GM23338 (cell line): Measurements from ENCODE around the gene KIAA1671. TPM values are rescaled to one million over a fixed set of nuclear protein-coding genes. Genes with fewer than 3 reads are reported as not detected.

Experiments
- ATAC-seq: fragments of 200-7000 bp; cut with Tn5 transposase; 3 replicates; pipeline ENCODE4 v1.9.1; 2020
- DNase-seq: peaks from one replicate; pipeline ENCODE4 v3.0.0-alpha.2; 2015; ENCODE audit warnings: low spot score
- H2AFZ ChIP-seq: fragments of 200-600 bp; sonication (generic); 2 replicates; pipeline ENCODE4 v1.8.0; 2016; ENCODE audit warnings: antibody characterized with exemption, mild to moderate bottlenecking, moderate library complexity
- H3F3A ChIP-seq: fragments of 200-600 bp; sonication (generic); replicated peaks from 2 replicates; pipeline ENCODE4 v1.8.0; 2017; ENCODE audit warnings: antibody characterized with exemption, mixed run types, low read depth
- H3K27ac ChIP-seq: fragments of 200-600 bp; sonication (generic); 2 replicates; pipeline ENCODE4 v1.6.1; 2016; ENCODE audit warnings: low read depth
- H3K27me3 ChIP-seq: fragments of 200-600 bp; sonication (generic); 2 replicates; pipeline ENCODE4 v1.8.0; 2016; ENCODE audit warnings: mild to moderate bottlenecking, mixed run types, moderate library complexity; ENCODE audit not compliant: insufficient read depth
- H3K36me3 ChIP-seq: fragments of 200-600 bp; sonication (generic); 2 replicates; pipeline ENCODE4 v1.8.0; 2016; ENCODE audit warnings: mild to moderate bottlenecking; ENCODE audit not compliant: insufficient read depth
- H3K4me1 ChIP-seq: fragments of 200-600 bp; sonication (generic); 2 replicates; pipeline ENCODE4 v1.8.0; 2016; ENCODE audit warnings: mild to moderate bottlenecking, moderate library complexity; ENCODE audit not compliant: insufficient read depth
- H3K4me2 ChIP-seq: fragments of 200-600 bp; sonication (generic); 2 replicates; pipeline ENCODE4 v1.7.1; 2017; ENCODE audit warnings: mixed run types
- H3K4me3 ChIP-seq: fragments of 200-600 bp; sonication (generic); 2 replicates; pipeline ENCODE4 v1.6.1; 2016; ENCODE audit warnings: mixed run types
- H3K79me2 ChIP-seq: fragments of 200-600 bp; sonication (generic); replicated peaks from 2 replicates; pipeline ENCODE4 v1.8.0; 2017; ENCODE audit warnings: mild to moderate bottlenecking; ENCODE audit not compliant: insufficient read depth
- H3K9me2 ChIP-seq: fragments of 200-600 bp; sonication (generic); 2 replicates; pipeline ENCODE4 v1.8.0; 2017; ENCODE audit not compliant: insufficient read depth
- H4K20me1 ChIP-seq: fragments of 200-600 bp; sonication (generic); replicated peaks from 2 replicates; pipeline ENCODE4 v1.8.0; 2017; ENCODE audit warnings: mild to moderate bottlenecking; ENCODE audit not compliant: insufficient read depth
- H3K27ac Mint-ChIP-seq: 2 replicates; pipeline ENCODE4 v1.8.0; 2020; ENCODE audit warnings: inconsistent platforms, mild to moderate bottlenecking, moderate library complexity, mixed read lengths
- H3K27me3 Mint-ChIP-seq: 3 replicates; pipeline ENCODE4 v1.8.0; 2022; ENCODE audit warnings: low read depth, mild to moderate bottlenecking, moderate library complexity, mixed read lengths, inconsistent platforms; ENCODE audit not compliant: insufficient read depth, poor library complexity
- H3K36me3 Mint-ChIP-seq: 3 replicates; pipeline ENCODE4 v1.8.0; 2021; ENCODE audit warnings: low read depth, mild to moderate bottlenecking, inconsistent platforms, moderate library complexity, mixed read lengths
- H3K4me1 Mint-ChIP-seq: 3 replicates; pipeline ENCODE4 v1.8.0; 2020; ENCODE audit warnings: mild to moderate bottlenecking, inconsistent platforms, mixed read lengths
- H3K4me3 Mint-ChIP-seq: 3 replicates; pipeline ENCODE4 v1.8.0; 2021; ENCODE audit warnings: moderate library complexity, mild to moderate bottlenecking, inconsistent platforms, mixed read lengths
- H3K9me3 Mint-ChIP-seq: 3 replicates; pipeline ENCODE4 v1.8.0; 2020; ENCODE audit warnings: moderate library complexity, mild to moderate bottlenecking, inconsistent platforms, mixed read lengths
- CREB1 ChIP-seq: fragments of 250-450 bp; sonication (Bioruptor Pico); IDR thresholded peaks from 2 replicates; pipeline ENCODE4 v1.5.0; 2020; ENCODE audit warnings: low read depth, mild to moderate bottlenecking, moderate library complexity
- EZH2 ChIP-seq: fragments of 200-600 bp; sonication (generic); IDR thresholded peaks from one replicate; pipeline ENCODE4 v1.8.0; 2017; ENCODE audit warnings: antibody characterized with exemption, mild to moderate bottlenecking, low read depth; ENCODE audit not compliant: unreplicated experiment
- EZH2phosphoT487 ChIP-seq: fragments of 200-600 bp; sonication (generic); IDR thresholded peaks from one replicate; pipeline ENCODE4 v1.8.1; 2018; ENCODE audit warnings: antibody characterized with exemption; ENCODE audit not compliant: unreplicated experiment
- JUNB ChIP-seq: IDR thresholded peaks from one replicate; pipeline ENCODE4 v1.6.1; 2016; ENCODE audit warnings: antibody characterized with exemption; ENCODE audit not compliant: unreplicated experiment
- NANOG ChIP-seq: IDR thresholded peaks from 2 replicates; pipeline ENCODE4 v1.6.1; 2016; ENCODE audit warnings: antibody characterized with exemption, borderline replicate concordance
- POLR2AphosphoS5 ChIP-seq: IDR thresholded peaks from 2 replicates; pipeline ENCODE4 v1.6.1; 2016; ENCODE audit warnings: antibody characterized with exemption, low read depth
- REST ChIP-seq: IDR thresholded peaks from one replicate; pipeline ENCODE4 v1.6.1; 2018; ENCODE audit warnings: antibody characterized with exemption; ENCODE audit not compliant: unreplicated experiment
- STAT1 ChIP-seq: IDR thresholded peaks from one replicate; pipeline ENCODE4 v1.6.1; 2016; ENCODE audit warnings: antibody characterized with exemption; ENCODE audit not compliant: unreplicated experiment
- ZNF114 ChIP-seq: fragments of 250-450 bp; sonication (Bioruptor Pico); IDR thresholded peaks from 2 replicates; pipeline ENCODE4 v1.5.0; 2020; ENCODE audit warnings: mild to moderate bottlenecking, moderate library complexity
- ZNF331 ChIP-seq: fragments of 250-450 bp; sonication (Bioruptor Pico); IDR thresholded peaks from 2 replicates; pipeline ENCODE4 v1.5.0; 2020; ENCODE audit warnings: low read depth, mild to moderate bottlenecking, moderate library complexity
- polyA plus RNA-seq: library from polyadenylated mRNA; unstranded; fragments of >200 nt; fragmentation: Nextera tagmentation; extraction: Ambion mirVana; gene quantifications from 2 replicates; pipeline ENCODE4 v1.2.1, GENCODE V29; 2016
- total RNA-seq: library from RNA; depleted of rRNA; stranded (reverse); fragments of >200 nt; shearing (Covaris generic); gene quantifications from 2 replicates; pipeline ENCODE4 v1.2.3, GENCODE V29; 2014
- TF ChIP-seq, protein P1 (sequence below), 2 experiments: fragments of 200-600 bp in 1 of 2; sonication (generic) in 1 of 2; conservative IDR thresholded peaks; 2 replicates each; pipeline versions ENCODE4 v1.5.1 to v1.6.1; 2016 to 2017; ENCODE audit warnings: antibody characterized with exemption in 2 of 2, low read depth in 2 of 2, mild to moderate bottlenecking in 2 of 2, moderate library complexity in 1 of 2
- TF ChIP-seq, protein P2 (sequence below): IDR thresholded peaks from 2 replicates; pipeline ENCODE4 v1.6.1; 2016; ENCODE audit warnings: antibody characterized with exemption

The KIAA1671 gene
- total and polyA plus RNA-seq, 2 experiments from 2014 or later, result 6.1 to 27.2 TPM

DNA sequence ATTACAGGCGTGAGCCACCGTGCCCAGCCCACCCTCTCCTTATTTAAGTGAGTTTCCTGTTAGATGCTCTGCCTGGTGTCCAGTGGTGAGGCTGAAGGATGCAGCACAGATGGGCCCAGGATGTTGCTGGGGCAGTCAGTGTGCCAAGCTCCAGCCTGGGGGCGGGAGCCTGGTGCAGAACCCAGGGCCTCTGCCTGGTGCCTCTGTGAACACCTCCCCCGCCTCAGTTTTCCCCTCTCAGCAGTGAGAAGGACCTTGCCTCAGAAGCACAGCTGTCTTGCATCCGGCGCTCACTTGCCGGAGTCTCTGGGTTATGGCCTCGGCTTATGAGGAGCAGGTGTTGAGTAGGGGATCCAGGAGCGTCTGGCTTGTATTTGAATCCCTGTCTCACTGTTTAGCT, 116.2 kb downstream of the KIAA1671 start (continued):
- TF ChIP-seq, protein P1, sequence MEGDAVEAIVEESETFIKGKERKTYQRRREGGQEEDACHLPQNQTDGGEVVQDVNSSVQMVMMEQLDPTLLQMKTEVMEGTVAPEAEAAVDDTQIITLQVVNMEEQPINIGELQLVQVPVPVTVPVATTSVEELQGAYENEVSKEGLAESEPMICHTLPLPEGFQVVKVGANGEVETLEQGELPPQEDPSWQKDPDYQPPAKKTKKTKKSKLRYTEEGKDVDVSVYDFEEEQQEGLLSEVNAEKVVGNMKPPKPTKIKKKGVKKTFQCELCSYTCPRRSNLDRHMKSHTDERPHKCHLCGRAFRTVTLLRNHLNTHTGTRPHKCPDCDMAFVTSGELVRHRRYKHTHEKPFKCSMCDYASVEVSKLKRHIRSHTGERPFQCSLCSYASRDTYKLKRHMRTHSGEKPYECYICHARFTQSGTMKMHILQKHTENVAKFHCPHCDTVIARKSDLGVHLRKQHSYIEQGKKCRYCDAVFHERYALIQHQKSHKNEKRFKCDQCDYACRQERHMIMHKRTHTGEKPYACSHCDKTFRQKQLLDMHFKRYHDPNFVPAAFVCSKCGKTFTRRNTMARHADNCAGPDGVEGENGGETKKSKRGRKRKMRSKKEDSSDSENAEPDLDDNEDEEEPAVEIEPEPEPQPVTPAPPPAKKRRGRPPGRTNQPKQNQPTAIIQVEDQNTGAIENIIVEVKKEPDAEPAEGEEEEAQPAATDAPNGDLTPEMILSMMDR (conservative IDR thresholded peaks at IDR 0.05; ENCODE audit: low read depth in 2 of 2), result no peak
- TF ChIP-seq POLR2AphosphoS5 (no peak), CREB1 (no peak), JUNB (no peak), EZH2phosphoT487 (no peak), STAT1 (no peak), ZNF331 (no peak), ZNF114 (CRISPR knock-in tag) (no peak), NANOG (no peak)
- TF ChIP-seq, protein P2, sequence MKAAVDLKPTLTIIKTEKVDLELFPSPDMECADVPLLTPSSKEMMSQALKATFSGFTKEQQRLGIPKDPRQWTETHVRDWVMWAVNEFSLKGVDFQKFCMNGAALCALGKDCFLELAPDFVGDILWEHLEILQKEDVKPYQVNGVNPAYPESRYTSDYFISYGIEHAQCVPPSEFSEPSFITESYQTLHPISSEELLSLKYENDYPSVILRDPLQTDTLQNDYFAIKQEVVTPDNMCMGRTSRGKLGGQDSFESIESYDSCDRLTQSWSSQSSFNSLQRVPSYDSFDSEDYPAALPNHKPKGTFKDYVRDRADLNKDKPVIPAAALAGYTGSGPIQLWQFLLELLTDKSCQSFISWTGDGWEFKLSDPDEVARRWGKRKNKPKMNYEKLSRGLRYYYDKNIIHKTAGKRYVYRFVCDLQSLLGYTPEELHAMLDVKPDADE, result no peak

DNA sequence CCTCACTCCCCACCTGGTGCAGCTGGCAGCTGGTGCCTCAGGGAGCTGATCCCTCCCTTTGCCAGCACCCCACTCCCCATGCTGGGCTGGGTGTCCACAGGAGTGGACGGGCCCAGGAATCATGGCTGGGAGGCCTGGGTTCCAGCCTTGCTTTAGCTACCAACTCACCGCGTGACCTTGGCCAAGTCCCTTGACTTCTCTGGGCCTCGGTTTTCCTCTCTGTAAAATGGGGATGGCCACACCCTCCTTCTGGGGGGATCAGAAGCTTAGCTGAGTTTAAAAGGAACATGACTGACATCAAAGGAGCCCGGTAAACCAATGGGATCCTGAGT, 116.9 kb downstream of the KIAA1671 start:
- H3K4me1 Mint-ChIP-seq, result peaks cover 4% of the 10 kb centered on the region; the same call in 2 of the 3 replicates
- DNase-seq (no peak), ATAC-seq (no peak)
- no peaks in the 10 kb centered on the region; the same call in 2 of the 3 replicates for H3K9me3 Mint-ChIP-seq
- Histone ChIP-seq H3K27me3 (no peaks in the 10 kb centered on the region), H3F3A (no peaks in the 10 kb centered on the region), H3K27ac (no peak overlapping the region), H2AFZ (no peak overlapping the region), H3K4me1 (no peaks in the 10 kb centered on the region), H3K79me2 (no peaks in the 10 kb centered on the region), H3K36me3 (no peaks in the 10 kb centered on the region), H3K4me2 (no peak overlapping the region), H3K4me3 (no peak overlapping the region), H4K20me1 (no peaks in the 10 kb centered on the region), H3K9me2 (no peaks in the 10 kb centered on the region)
- H3K36me3 Mint-ChIP-seq, result no peaks in the 10 kb centered on the region
- H3K4me3 Mint-ChIP-seq, result no peak overlapping the region
- H3K27me3 Mint-ChIP-seq, result peaks cover 5% of the 10 kb centered on the region
- H3K27ac Mint-ChIP-seq, result no peak overlapping the region
- TF ChIP-seq STAT1 (no peak), REST (no peak), POLR2AphosphoS5 (no peak), NANOG (no peak), EZH2phosphoT487 (no peak), JUNB (no peak), CREB1 (no peak), ZNF331 (no peak), EZH2 (no peak), ZNF114 (CRISPR knock-in tag) (no peak)
- TF ChIP-seq, protein P2, result no peak
